Fibroblast of skin of abdomen (primary cell): ENCODE measurements around the gene JAML.
A peak's percentile ranks its signal among the peaks of the same experiment; 100 is the strongest.

Experiments
- DNase-seq: peaks from one replicate; pipeline ENCODE4 v3.0.0-alpha.2; 2013

The JAML gene

DNA sequence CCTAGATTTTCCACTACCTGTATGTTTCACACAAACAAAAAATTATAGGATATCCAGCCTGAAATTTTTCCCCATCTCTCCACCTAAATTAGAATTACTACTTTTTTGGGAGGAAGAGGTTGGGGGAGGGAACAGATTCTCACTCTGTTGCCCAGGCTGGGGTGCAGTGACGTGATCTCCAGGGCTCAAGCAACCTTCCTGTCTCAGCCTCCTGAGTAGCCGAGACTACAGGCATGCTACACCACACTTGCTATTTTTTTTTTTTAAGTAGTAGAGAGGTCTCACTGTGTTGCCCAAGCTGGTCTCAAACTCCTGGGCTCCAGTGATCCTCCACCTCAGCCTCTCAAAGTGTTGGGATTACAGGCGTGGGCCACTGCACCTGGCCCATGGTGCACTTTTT is 9.5 kb downstream of the JAML start:
- DNase-seq = no peak

DNA sequence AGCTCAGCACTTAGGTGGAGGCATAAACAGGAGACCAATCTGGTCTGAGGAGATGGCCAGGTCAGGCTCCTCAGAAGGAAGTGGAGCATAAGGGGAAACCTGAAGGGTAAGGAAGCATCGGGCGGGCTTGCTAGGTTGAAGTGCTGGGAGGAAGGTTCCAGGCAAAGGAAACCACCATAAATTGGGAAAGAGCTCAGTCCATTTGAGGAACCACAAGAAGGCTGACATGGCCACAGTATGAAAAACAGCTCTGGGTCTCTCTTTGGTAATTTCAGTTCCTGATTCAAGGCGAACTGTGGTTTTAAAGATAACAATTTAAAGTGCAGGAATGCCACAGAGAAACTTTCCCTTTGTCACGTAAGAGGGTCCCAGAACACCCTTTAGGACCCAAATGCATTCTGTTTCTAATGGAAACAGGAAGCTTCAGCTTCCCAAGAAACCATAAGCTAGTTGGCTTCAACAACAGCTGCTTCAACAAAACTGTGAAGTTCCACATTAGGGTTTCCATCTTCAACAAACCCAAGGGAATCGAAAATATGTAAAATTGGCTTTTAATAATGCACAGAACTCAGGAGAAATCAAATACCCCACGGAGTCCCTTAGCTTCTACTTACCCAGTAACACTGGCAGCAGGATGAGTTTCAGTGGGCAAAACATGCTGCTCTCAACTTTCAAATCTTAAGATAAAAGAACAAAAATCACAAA is 10.4 kb downstream of the JAML start:
- no peak for DNase-seq

GRCh38 chr11:118213781-118214180 is 11.0 kb downstream of the JAML start:
- no peak for DNase-seq

- DNase-seq = no peak
Measured at GRCh38 chr11:118213201-118213600, 11.6 kb downstream of the JAML start.

DNA sequence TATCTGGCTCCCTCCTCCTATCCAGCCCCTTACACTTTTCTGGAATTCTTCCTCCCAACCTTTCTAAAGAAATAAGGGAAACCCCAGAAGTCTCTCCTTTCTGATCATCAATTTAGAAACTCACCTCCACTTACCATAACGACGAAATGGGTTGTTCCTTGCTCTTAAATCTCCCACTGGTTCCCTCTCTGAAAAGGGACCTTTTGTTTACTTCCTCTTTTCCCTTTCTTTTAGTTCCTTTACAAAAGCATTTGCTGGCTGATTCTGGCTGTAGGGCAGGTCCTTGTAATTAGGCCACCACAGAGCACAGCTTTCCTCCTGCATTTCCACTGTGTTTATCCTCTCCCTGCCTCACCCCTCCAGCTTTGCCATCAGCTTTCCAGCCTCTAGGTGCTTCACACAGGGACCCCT is 12.0 kb downstream of the JAML start:
- no peak for DNase-seq

GRCh38 chr11:118212131-118212725 is 12.6 kb downstream of the JAML start:
- no peak for DNase-seq

DNA sequence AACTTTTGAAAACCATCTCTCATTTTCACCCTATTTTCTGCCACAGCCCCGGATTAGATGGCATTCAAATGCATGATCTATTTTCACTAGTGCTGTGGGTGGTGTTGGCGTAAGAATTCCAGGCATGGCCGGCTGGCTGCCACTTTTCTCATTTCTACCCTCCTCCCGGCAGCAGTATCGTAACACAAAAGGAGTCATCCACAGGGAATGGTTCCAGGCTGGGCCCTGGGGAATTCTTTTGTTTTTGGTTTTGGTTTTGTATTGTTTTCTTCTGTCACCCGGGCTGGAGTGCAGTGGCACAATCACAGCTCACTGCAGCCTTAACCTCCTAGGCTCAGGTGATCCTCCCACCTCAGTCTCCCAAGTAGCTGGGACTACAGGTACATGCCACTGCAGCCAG is 13.8 kb downstream of the JAML start:
- peak; percentile 10 for DNase-seq

GRCh38 chr11:118210323-118210722 is 14.5 kb downstream of the JAML start:
- DNase-seq = no peak

- no peak for DNase-seq
Measured at GRCh38 chr11:118209033-118209432, 15.8 kb downstream of the JAML start.

GRCh38 chr11:118207079-118207478 is 17.7 kb downstream of the JAML start:
- no peak for DNase-seq

GRCh38 chr11:118206391-118207031 is 18.3 kb downstream of the JAML start:
- no peak for DNase-seq

GRCh38 chr11:118205606-118206378 is 19.0 kb downstream of the JAML start:
- no peak for DNase-seq

DNA sequence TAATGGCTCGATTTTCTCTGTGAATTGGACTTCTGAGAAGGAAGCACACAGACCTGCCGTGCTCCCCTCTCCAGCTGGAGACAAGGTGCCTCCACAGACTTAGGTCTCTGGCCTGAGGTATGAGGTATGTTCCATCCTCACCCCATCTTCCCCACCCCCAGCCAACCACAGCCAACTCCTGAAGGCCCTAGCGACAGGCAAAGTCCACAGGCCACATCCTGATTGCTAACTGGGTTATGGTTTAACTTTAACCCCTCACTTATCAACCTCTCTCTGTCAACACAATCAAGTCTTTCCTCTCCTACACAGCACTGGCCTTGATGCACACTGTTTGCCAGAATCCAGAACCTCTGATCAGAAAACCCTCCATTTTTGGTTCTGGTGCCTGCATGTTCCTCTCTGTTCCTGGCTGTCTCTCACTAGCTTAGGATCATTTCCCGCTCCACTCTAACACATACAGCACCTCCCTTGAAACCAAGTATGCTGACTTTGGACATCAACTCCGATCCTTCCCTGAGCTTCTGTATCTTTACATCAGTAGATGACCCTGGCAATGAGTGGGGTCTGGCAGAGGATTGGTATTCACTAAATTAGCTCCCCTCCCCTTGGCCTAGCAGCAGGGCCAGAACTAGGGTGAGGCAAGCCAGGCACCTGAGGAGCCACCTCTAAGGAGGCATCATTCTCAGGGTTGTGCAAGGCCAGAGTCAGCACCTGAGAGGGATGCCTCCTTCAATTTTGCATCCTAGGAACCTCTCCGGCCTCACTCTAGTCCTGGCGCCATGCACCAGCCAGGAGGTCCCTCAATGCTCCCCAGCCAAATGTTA is 22.0 kb downstream of the JAML start:
- no peak for DNase-seq

- no peak for DNase-seq
Measured at GRCh38 chr11:118201966-118202365, 22.8 kb downstream of the JAML start.

GRCh38 chr11:118200901-118201680 is 23.7 kb downstream of the JAML start:
- no peak for DNase-seq

DNA sequence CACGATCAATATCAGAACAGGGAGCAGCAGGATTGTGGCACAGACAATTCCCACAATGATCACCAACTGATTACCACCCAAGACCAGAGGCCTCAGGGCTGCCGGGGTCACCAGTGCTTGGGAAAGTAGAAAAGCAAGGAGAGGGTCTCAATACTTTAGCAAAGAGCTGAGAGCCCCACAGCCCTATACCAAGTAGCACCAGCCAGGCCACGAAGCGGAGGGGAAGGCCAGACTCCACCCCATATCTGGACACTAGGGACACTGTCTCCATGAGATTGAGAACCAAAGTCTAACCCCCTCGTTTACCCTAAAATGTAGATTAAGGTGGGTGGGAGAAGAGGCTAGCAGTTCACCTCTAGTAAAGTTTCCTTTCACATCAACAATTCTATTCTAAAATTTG is 24.3 kb downstream of the JAML start:
- DNase-seq = no peak

GRCh38 chr11:118199135-118199534 is 25.7 kb downstream of the JAML start:
- DNase-seq = no peak

DNA sequence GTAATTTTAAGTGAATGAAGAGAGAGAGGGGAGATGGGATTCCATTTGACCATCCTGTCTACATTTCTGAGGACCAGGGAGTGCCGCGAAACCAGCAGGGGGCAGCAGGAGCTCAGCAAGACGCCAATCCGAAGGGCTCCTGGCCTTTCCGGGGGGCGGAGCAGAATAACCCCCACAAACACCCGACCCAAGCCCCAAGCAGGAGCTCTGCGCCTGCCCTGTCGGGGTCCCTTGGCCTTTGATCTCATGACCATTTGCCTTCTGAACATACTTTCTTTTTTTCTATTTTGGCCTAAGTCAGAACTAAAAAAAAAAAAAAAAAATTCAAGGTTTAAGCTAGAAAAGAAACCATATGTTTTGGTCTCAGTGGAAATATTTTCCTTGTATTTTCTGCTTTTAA is 26.4 kb downstream of the JAML start:
- peak; percentile 54 for DNase-seq

DNA sequence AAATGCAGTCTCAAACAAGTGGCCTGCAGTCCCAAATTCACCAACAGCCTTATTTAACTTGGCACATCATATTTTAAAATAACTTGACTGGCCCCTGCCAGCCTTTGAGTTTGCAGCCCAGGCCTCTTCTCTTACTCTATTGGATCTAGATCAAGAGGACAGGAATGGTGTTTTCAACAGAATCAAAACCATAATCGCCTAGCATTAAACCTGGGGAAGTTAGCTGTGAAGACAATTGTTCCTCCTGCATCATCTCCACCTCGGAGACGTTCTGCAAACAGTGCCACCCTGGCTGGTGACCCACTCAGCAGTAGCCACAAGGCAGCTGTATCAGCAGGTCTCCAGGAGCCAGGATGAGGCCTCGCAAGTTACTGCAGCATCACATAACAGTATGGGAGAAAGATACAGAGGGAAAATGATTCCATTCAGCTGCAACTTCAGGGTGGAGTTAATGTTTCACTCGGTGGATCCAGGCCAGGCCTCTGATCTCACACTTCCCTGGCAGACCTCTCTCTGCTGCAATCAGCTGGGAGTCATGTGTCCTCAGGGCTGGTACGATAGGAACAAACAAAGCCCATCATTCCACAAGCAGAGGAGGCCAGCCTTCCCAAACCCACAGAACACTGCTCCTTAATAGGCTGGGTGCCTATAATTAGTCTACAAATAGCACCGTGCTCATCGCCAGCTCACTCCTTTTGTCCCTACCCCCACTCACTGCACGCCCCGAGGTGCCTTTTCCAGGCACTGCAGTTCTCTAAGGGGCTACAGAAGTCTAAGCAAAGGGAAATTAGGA is 29.8 kb downstream of the JAML start:
- DNase-seq = peak; percentile 53

DNA sequence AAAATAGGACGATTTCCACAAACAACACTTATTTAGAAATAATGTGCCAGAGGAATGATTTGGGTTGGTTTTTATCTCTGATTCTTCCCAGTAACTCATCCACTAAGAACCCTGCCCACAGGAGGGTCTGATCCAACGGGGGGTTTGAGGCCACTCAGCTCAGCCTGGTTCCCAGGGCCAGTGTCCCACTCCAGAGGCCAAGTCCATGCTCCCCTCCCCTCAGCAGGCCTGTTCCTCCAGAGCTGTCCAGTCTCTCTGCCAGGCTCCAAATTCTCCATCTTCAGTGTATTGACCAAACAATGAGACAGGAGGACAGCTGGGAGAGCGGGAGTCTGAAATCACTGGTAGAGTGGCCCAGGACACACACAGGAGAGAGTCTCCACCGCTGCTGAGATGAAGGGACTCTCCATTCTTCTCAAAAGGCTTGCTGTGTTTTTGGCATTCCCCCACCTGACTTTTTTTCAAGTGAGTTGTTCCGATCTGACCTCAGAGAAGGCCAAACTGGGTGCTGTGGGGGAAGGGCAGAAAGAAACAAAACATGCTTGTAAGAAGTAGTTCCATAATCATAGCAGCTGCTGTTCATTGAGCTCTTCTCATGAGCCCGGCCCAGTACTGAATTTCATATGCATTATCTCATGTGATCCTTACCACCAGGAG is 30.8 kb downstream of the JAML start:
- DNase-seq = no peak
